A549 (cell line): ENCODE data around the gene DNASE1L2. TPM values are rescaled to one million over a fixed set of nuclear protein-coding genes. Genes with fewer than 3 reads are reported as not detected.

Source experiments
- ATAC-seq, 2 experiments: fragments of 200-7000 bp in 1 of 2; fragments of >200 bp in 1 of 2; cut with Nextera tagmentation in 1 of 2; cut with Tn5 transposase in 1 of 2; 3 replicates each; pipeline versions ENCODE4 v1.8.0 to v1.9.1; 2018 to 2020; ENCODE audit warnings: mild to moderate bottlenecking in 1 of 2, moderate library complexity in 1 of 2
- CTCF ChIA-PET: fragments of 300-600 bp; sonication (Branson Sonifier 250); formaldehyde crosslinking; extraction: SDS; loops from one replicate; lab custom pipeline; 2021; ENCODE audit warnings: antibody characterized with exemption, inconsistent platforms; lab: Yijun Ruan, JAX
- POLR2A ChIA-PET: fragments of 350-600 bp; formaldehyde crosslinking; extraction: SDS; loops from one replicate; lab custom pipeline; 2021; ENCODE audit warnings: antibody characterized with exemption, inconsistent platforms; lab: Yijun Ruan, JAX
- DNase-seq, 2 experiments: peaks; one replicate each; pipeline versions ENCODE4 v3.0.0 to v3.0.0-alpha.2; 2011 to 2016; ENCODE audit warnings: low read depth in 1 of 2, low spot score in 1 of 2
- FAIRE-seq: peaks from 2 replicates; lab custom pipeline; 2011; peaks lifted over from hg19 to GRCh38; lab: Jason Lieb, UNC
- H3K27ac ChIP-seq, 2 experiments: fragments of >200 bp; sonication (Bioruptor Twin); formaldehyde crosslinking; 3 replicates each; pipeline ENCODE4 v1.5.1; 2016 to 2017
- H3K4me1 ChIP-seq: fragments of >200 bp; sonication (Bioruptor Twin); formaldehyde crosslinking; 3 replicates; pipeline ENCODE4 v1.6.1; 2016
- H3K4me2 ChIP-seq: fragments of >200 bp; sonication (Bioruptor Twin); formaldehyde crosslinking; 3 replicates; pipeline ENCODE4 v1.6.1; 2016
- H3K4me3 ChIP-seq: fragments of >200 bp; sonication (Bioruptor Twin); formaldehyde crosslinking; 3 replicates; pipeline ENCODE4 v1.5.1; 2016
- H3K9me3 ChIP-seq: fragments of >200 bp; sonication (Bioruptor Twin); formaldehyde crosslinking; 3 replicates; pipeline ENCODE4 v1.6.1; 2016
- BHLHE40 ChIP-seq: IDR thresholded peaks from 2 replicates; pipeline ENCODE4 v1.6.1; 2012; ENCODE audit warnings: low read depth, low read length, inconsistent platforms
- CEBPB ChIP-seq, 2 experiments: fragments of >200 bp in 1 of 2; sonication (Bioruptor Twin) in 1 of 2; formaldehyde crosslinking in 1 of 2; IDR thresholded peaks; 2 replicates each; pipeline ENCODE4 v1.6.1; 2012 to 2016
- FOXS1 ChIP-seq: fragments of 250-450 bp; sonication (Bioruptor Pico); IDR thresholded peaks from 2 replicates; pipeline ENCODE4 v1.5.0; 2020; ENCODE audit warnings: mild to moderate bottlenecking, moderate library complexity
- HOXB13 ChIP-seq: fragments of 250-450 bp; sonication (Bioruptor Pico); IDR thresholded peaks from 2 replicates; pipeline ENCODE4 v1.5.0; 2020; ENCODE audit warnings: low read depth, mild to moderate bottlenecking, moderate library complexity
- JUN ChIP-seq, 2 experiments: fragments of >200 bp; sonication (Bioruptor Twin); formaldehyde crosslinking; IDR thresholded peaks; 2 replicates in 1 of 2; 3 replicates in 1 of 2; pipeline ENCODE4 v1.6.1; 2016 to 2017
- JUNB ChIP-seq: fragments of >200 bp; sonication (Bioruptor Twin); formaldehyde crosslinking; IDR thresholded peaks from 2 replicates; pipeline ENCODE4 v1.6.1; 2016
- KDM5A ChIP-seq: fragments of 200-600 bp; sonication (generic); IDR thresholded peaks from 2 replicates; pipeline ENCODE4 v1.6.1; 2016; ENCODE audit warnings: antibody characterized with exemption, mild to moderate bottlenecking
- POLR2A ChIP-seq: IDR thresholded peaks from 2 replicates; pipeline ENCODE4 v1.6.1; 2012; ENCODE audit warnings: mild to moderate bottlenecking, low read length
- POLR2AphosphoS2 ChIP-seq: conservative IDR thresholded peaks from 2 replicates; pipeline ENCODE4 v1.6.1; 2012; ENCODE audit warnings: low read length, improper control_type of control experiment, inconsistent platforms
- WGBS: methylation state at CpG from one replicate; pipeline ENCODE4 v1.1.6; 2017; ENCODE audit errors: missing lambda C conversion rate; 5-methylcytosine and 5-hydroxymethylcytosine counted together
- polyA plus RNA-seq, 4 experiments: library from polyadenylated mRNA; depleted of rRNA in 3 of 4; stranded (reverse); fragments of >200 nt; fragmentation: RNase III in 1 of 4; extraction: RNeasy Plus Mini Kit Qiagen cat#74134 plus additional on column Dnase treatment in 1 of 4; gene quantifications; 2 replicates in 3 of 4; 3 replicates in 1 of 4; pipeline ENCODE4 v1.2.3, GENCODE V29; 2011 to 2017
- TF ChIP-seq, protein P1 (sequence below): fragments of >200 bp; sonication (Bioruptor Twin); formaldehyde crosslinking; IDR thresholded peaks from 3 replicates; pipeline ENCODE4 v1.6.1; 2016
- TF ChIP-seq, protein P2 (sequence below): IDR thresholded peaks from 2 replicates; pipeline ENCODE4 v1.6.1; 2012
- TF ChIP-seq, protein P3 (sequence below): fragments of 150-350 bp; IDR thresholded peaks from 2 replicates; pipeline ENCODE4 v1.6.1; 2014; ENCODE audit warnings: low read depth, mild to moderate bottlenecking, low read length

Gene DNASE1L2
- polyA plus RNA-seq, 2 of the 4 experiments (the other 2 are of a cell fraction) = 0.36 to 1.2 TPM

DNA sequence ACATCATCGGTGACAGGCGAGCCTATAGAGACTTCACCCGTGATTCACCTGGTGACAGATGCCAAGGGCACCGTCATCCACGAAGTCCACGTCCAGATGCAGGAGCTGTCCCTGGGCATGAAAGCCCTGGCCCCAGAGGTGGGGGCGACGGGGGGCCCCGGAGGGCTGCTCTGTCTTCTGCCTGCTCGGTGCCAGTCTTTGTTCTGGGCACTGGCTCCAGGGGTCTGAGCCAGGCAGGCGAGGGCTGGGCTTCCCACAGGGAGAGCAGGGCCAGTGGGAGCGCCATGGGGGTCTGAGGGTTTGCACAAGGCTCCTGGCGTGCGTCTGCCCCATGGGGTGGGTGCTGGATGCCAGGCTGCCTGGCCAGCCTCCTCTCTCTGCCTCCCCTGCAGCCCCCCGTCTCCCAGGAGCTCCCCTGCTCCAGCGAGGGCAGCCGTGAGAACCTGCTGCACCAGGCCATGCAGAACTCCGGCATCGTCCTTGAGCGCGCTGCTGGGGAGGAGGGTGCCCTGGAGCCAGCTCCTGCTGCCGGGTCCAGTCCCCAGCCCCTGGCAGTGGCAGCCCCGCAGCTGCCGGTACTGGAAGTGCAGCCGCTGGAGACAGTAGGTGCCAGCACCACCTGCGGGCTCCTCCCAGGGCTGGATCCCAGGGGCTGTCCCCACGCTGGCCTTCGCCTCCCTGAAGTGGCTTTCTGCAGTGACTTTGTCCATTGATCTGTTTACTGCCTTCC lies 3.0 kb upstream of the DNASE1L2 start:
- Histone ChIP-seq H3K27ac (no peak overlapping the region), H3K4me3 (no peak overlapping the region), H3K4me2 (no peak overlapping the region), H3K4me1 (no peaks in the 10 kb centered on the region), H3K9me3 (no peaks in the 10 kb centered on the region)
- peak in 1 of 2 experiments; percentile 23; a peak in 1 of 5 replicates for TF ChIP-seq JUN (IDR thresholded peaks at IDR 0.05)
- TF ChIP-seq, protein P1, sequence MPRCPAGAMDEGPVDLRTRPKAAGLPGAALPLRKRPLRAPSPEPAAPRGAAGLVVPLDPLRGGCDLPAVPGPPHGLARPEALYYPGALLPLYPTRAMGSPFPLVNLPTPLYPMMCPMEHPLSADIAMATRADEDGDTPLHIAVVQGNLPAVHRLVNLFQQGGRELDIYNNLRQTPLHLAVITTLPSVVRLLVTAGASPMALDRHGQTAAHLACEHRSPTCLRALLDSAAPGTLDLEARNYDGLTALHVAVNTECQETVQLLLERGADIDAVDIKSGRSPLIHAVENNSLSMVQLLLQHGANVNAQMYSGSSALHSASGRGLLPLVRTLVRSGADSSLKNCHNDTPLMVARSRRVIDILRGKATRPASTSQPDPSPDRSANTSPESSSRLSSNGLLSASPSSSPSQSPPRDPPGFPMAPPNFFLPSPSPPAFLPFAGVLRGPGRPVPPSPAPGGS = no peak
- 94% methylated on average over 23 of the region's 28 CpGs for WGBS
- DNase-seq = no peak
- CTCF ChIA-PET = interaction anchor here (0.6 to 2.9 kb wide), 7 partner anchors 8 to 268 kb away, joined by 3 to 9 read pairs (median 4); partner anchors contain the start of gene ECI1
- POLR2A ChIA-PET = no interaction called here
- peak in 1 of 2 experiments; percentile 1; a peak in 2 of 6 replicates for ATAC-seq
- no peak for FAIRE-seq

DNA sequence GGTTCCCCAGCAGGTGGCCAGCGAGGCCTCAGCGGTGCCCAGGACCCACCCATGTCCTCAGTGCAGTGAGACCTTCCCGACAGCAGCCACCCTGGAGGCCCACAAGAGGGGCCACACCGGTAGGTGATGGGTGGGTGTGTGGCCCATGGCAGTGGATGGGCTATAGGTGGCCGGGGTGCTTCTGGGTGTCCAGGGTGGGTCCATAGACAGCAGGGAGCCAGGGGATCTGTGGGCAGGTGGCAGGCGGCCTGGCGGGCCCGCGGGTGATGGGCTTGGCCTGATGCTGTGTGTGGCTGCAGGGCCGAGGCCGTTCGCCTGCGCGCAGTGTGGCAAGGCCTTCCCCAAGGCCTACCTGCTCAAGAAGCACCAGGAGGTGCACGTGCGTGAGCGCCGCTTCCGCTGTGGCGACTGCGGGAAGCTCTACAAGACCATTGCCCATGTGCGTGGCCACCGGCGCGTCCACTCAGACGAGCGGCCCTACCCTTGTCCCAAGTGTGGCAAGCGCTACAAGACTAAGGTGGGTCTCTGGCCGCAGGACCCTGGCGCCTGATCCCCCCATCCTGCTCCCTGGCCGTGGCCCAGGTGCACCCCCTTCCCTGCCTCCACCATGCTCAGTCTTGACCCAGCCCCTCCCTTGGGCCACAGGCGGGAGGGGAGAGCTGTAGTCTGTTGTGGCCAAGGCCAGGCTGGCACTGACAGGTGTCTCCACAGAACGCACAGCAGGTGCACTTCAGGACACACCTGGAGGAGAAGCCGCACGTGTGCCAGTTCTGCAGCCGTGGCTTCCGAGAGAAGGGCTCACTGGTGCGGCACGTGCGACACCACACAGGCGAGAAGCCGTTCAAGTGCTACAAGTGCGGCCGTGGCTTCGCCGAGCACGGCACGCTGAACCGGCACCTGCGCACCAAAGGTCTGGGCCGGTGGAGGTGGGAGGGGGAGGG lies 2.1 kb upstream of the DNASE1L2 start:
- FAIRE-seq (no peak), ATAC-seq (peak in 1 of 2 experiments; percentile 32; a peak in 3 of 6 replicates), DNase-seq (no peak)
- no peak overlapping the region for H3K4me2 ChIP-seq
- ChIA-PET POLR2A (no interaction called here), CTCF (interaction anchor here (0.6 to 2.9 kb wide), 5 partner anchors 9 to 267 kb away, joined by 3 to 9 read pairs (median 3); partner anchors contain the start of gene ECI1)
- H3K4me3 ChIP-seq = no peak overlapping the region
- H3K4me1 ChIP-seq = no peaks in the 10 kb centered on the region
- 95% methylated on average over 41 of the region's 51 CpGs for WGBS
- H3K27ac ChIP-seq = no peak overlapping the region
- TF ChIP-seq POLR2A (0 out of 2 replicates have a peak, but pooled peaks have one; percentile 4), JUNB (no peak)
- TF ChIP-seq, protein P2, sequence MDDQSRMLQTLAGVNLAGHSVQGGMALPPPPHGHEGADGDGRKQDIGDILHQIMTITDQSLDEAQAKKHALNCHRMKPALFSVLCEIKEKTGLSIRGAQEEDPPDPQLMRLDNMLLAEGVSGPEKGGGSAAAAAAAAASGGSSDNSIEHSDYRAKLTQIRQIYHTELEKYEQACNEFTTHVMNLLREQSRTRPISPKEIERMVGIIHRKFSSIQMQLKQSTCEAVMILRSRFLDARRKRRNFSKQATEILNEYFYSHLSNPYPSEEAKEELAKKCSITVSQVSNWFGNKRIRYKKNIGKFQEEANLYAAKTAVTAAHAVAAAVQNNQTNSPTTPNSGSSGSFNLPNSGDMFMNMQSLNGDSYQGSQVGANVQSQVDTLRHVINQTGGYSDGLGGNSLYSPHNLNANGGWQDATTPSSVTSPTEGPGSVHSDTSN = peak; percentile 42; the same call in 1 of the 2 replicates
- H3K9me3 ChIP-seq = no peaks in the 10 kb centered on the region

DNA sequence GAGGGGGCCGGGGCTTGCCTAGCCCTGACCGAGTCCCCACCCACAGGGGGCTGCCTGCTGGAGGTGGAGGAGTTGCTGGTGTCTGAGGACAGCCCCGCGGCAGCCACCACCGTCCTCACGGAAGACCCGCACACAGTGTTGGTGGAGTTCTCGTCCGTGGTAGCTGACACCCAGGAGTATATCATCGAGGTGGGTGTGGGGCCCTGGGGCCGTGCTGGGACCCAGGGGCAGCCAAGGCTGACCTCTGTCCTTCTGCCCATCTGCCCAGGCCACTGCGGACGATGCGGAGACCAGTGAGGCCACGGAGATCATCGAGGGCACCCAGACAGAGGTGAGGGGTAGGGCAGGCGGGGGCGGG lies 1.5 kb upstream of the DNASE1L2 start:
- 97% methylated on average over 9 of the region's 18 CpGs for WGBS
- Histone ChIP-seq H3K4me3 (no peak overlapping the region), H3K4me2 (no peak overlapping the region), H3K27ac (no peak overlapping the region), H3K9me3 (no peaks in the 10 kb centered on the region), H3K4me1 (no peaks in the 10 kb centered on the region)
- ATAC-seq (no peak), FAIRE-seq (no peak), DNase-seq (no peak)
- ChIA-PET CTCF (interaction anchor here (0.8 to 1.0 kb wide), 2 partner anchors 17 to 267 kb away, joined by 3 read pairs; partner anchors contain the start of gene ECI1), POLR2A (no interaction called here)
- no peak for TF ChIP-seq HOXB13
- no peak for TF ChIP-seq KDM5A
- no peak; the same call in 1 of the 2 replicates for TF ChIP-seq POLR2AphosphoS2
- no peak for TF ChIP-seq BHLHE40
- TF ChIP-seq JUN (IDR thresholded peaks at IDR 0.05) = no peak
- TF ChIP-seq, protein P3, sequence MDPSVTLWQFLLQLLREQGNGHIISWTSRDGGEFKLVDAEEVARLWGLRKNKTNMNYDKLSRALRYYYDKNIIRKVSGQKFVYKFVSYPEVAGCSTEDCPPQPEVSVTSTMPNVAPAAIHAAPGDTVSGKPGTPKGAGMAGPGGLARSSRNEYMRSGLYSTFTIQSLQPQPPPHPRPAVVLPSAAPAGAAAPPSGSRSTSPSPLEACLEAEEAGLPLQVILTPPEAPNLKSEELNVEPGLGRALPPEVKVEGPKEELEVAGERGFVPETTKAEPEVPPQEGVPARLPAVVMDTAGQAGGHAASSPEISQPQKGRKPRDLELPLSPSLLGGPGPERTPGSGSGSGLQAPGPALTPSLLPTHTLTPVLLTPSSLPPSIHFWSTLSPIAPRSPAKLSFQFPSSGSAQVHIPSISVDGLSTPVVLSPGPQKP = no peak
- no peak for TF ChIP-seq FOXS1 (CRISPR knock-in tag)

DNA sequence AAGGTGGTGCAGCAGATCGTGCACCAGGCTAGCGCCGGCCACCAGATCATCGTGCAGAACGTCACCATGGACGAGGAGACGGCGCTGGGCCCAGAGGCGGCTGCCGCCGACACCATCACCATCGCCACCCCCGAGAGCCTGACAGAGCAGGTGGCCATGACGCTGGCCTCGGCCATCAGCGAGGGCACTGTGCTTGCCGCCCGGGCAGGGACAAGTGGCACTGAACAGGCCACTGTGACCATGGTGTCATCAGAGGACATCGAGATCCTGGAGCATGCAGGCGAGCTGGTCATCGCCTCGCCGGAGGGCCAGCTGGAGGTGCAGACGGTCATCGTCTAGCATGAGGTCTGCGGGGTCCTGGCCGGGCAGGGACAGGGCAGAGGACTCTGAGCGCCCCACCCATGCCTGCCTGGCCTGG lies 1.0 kb upstream of the DNASE1L2 start:
- DNase-seq (no peak), ATAC-seq (no peak; a peak in 1 of 6 replicates), FAIRE-seq (no peak)
- TF ChIP-seq POLR2AphosphoS2 = 0 out of 2 replicates have a peak, but pooled peaks have one; percentile 62
- TF ChIP-seq CEBPB (IDR thresholded peaks at IDR 0.05) = no peak
- POLR2A ChIA-PET = interaction anchor here (1.3 kb wide), 1 partner anchor 16 kb away, joined by 4 read pairs; the partner anchor contains the start of gene ECI1
- H3K27ac ChIP-seq = no peak overlapping the region
- H3K9me3 ChIP-seq = no peaks in the 10 kb centered on the region
- 92% methylated on average over 28 of the region's 28 CpGs for WGBS
- H3K4me2 ChIP-seq = no peak overlapping the region
- no peaks in the 10 kb centered on the region for H3K4me1 ChIP-seq
- CTCF ChIA-PET = no interaction called here
- no peak overlapping the region for H3K4me3 ChIP-seq
